ENCODE measurements around the gene CCDC142. TPM values are rescaled to one million over a fixed set of nuclear protein-coding genes. Genes with fewer than 3 reads are reported as not detected.

CCDC142 gene
- total and polyA plus RNA-seq, 9 of the 15 experiments (the other 6 are each of a cell fraction or from before 2014, with no cell fraction given) = 0.55 to 11.7 (median 7.2) TPM

- Histone ChIP-seq H3K9me1 (ENCODE audit: control insufficient read depth, insufficient read depth, low read length) (no peaks in the 10 kb centered on the region), H3K27me3 (ENCODE audit: control insufficient read depth in 2 of 2, insufficient read depth in 2 of 2, low read length in 2 of 2) (no peaks in the 10 kb centered on the region), H3K27ac (ENCODE audit: extremely low read depth, low read depth, low read length) (peak overlapping the region; percentile 71), H4K20me1 (replicated peaks; ENCODE audit: control insufficient read depth, insufficient read depth, low read length) (no peaks in the 10 kb centered on the region), H3K4me2 (ENCODE audit: insufficient read depth, low read length) (peak overlapping the region; percentile 87), H3K9me3 (replicated peaks; ENCODE audit: control insufficient read depth, insufficient read depth, low read depth, low read length) (no peaks in the 10 kb centered on the region), H2AFZ (ENCODE audit: low read depth, low read length) (peak overlapping the region; percentile 98), H3K4me1 (replicated peaks in 1 of 2; ENCODE audit: control insufficient read depth in 2 of 2, insufficient read depth in 2 of 2, low read length in 2 of 2) (peaks cover 22 to 45% of the 10 kb centered on the region in 2 experiments; a peak in 4 of 5 replicates), H3K4me3 (peak overlapping the region; percentile 41), H3K36me3 (ENCODE audit: control insufficient read depth, insufficient read depth, low read length) (no peaks in the 10 kb centered on the region), H3K9ac (ENCODE audit: insufficient read depth in 1 of 2, low read depth in 2 of 2, low read length in 2 of 2) (peak overlapping the region; percentile 65 to 94), H3K79me2 (ENCODE audit: control insufficient read depth, insufficient read depth, low read length) (no peaks in the 10 kb centered on the region)
- peak; percentile 87 for FAIRE-seq
- DNase-seq (ENCODE audit: extremely low read depth in 1 of 4, low spot score in 3 of 4) = peak; percentile 92 to 99 (median 98)
- in situ Hi-C loops (cut with MboI) = no loop called here
- peak; percentile 100 for ATAC-seq
- 36% methylated on average over 37 of the region's 45 CpGs for WGBS (ENCODE audit: insufficient coverage, low coverage, missing lambda C conversion rate)
- ChIA-PET CTCF (ENCODE audit: low intra/inter-chr PET ratio) (no interaction called here), POLR2A (interaction anchor here (0.5 to 1.7 kb wide), 8 partner anchors 9 to 614 kb away, joined by 3 to 9 read pairs (median 4); partner anchors contain the start of gene INO80B)
- intact Hi-C loops (cut with micrococcal nuclease) = no loop called here
- TSS peak; percentile 79 for BruUV-seq (replicated peaks)
- peak; percentile 78 for TF ChIP-seq POLR2A (conservative IDR thresholded peaks at IDR 0.05)
- TF ChIP-seq ZNF174 (CRISPR knock-in tag; IDR thresholded peaks at IDR 0.05) = no peak
- TF ChIP-seq KLF10 (CRISPR knock-in tag; IDR thresholded peaks at IDR 0.05) = no peak
- TF ChIP-seq PTRF (tag; IDR thresholded peaks at IDR 0.05) = no peak
- TF ChIP-seq MLX (CRISPR knock-in tag; conservative IDR thresholded peaks at IDR 0.05) = no peak
- TF ChIP-seq TCF7L2 (IDR thresholded peaks at IDR 0.05; ENCODE audit: low read depth, low read length) = no peak
- no peak for TF ChIP-seq HNRNPH1 (optimal IDR thresholded peaks at IDR 0.05; ENCODE audit: low read depth, low read length)
- 0 out of 2 replicates have a peak, but pooled peaks have one; percentile 9 for TF ChIP-seq TCF7 (IDR thresholded peaks at IDR 0.05; ENCODE audit: borderline replicate concordance)
- no peak for TF ChIP-seq ZBTB26 (CRISPR knock-in tag; IDR thresholded peaks at IDR 0.05)
- no peak for TF ChIP-seq PURB (CRISPR knock-in tag; IDR thresholded peaks at IDR 0.05; ENCODE audit: low read depth)
- no peak for TF ChIP-seq EWSR1 (IDR thresholded peaks at IDR 0.05; ENCODE audit: borderline replicate concordance, low read depth, partially characterized antibody)
- no peak for TF ChIP-seq U2AF1 (optimal IDR thresholded peaks at IDR 0.05; ENCODE audit: low read depth, low read length)
- no peak for TF ChIP-seq RUNX1 (IDR thresholded peaks at IDR 0.05; ENCODE audit: low read depth)
- TF ChIP-seq CHD1 (IDR thresholded peaks at IDR 0.05; ENCODE audit: low read length) = no peak
- TF ChIP-seq HMBOX1 (IDR thresholded peaks at IDR 0.05) = no peak
- no peak for TF ChIP-seq ERF (CRISPR knock-in tag; IDR thresholded peaks at IDR 0.05)
- no peak for TF ChIP-seq NR2F6 (CRISPR knock-in tag; IDR thresholded peaks at IDR 0.05)
- TF ChIP-seq ZFP36 (IDR thresholded peaks at IDR 0.05; ENCODE audit: low read depth, low read length, partially characterized antibody) = no peak
- TF ChIP-seq ZNF280B (CRISPR knock-in tag; IDR thresholded peaks at IDR 0.05) = no peak
Observed at GRCh38 chr2:74440378-74441169, 42.2 kb downstream of the CCDC142 start.

All from K562 (cell line).